Psoas muscle (tissue), 8 donors: ENCODE data around the gene GRM4. TPM values are rescaled to one million over a fixed set of nuclear protein-coding genes. Genes with fewer than 3 reads are reported as not detected.

Source experiments
- ATAC-seq, 4 donors: fragments of 200-7000 bp; cut with Tn5 transposase; one replicate each; pipeline ENCODE4 v1.9.1; 2020; ENCODE audit warnings: moderate library complexity in 3 of 4, mild to moderate bottlenecking in 2 of 4
- DNase-seq, 2 donors: peaks; one replicate each; pipeline ENCODE4 v3.0.0-alpha.2; 2020
- H3K27ac ChIP-seq: fragments of 200-600 bp; one replicate; pipeline ENCODE4 v1.8.0; 2022
- H3K27me3 ChIP-seq, 3 donors: fragments of 200-600 bp in 1 of 3; one replicate each; pipeline versions ENCODE4 v1.6.1 to v1.8.0; 2013 to 2022; ENCODE audit warnings: low read length in 2 of 3, mild to moderate bottlenecking in 2 of 3, moderate library complexity in 1 of 3; ENCODE audit not compliant: insufficient read depth in 3 of 3
- H3K36me3 ChIP-seq, 2 donors: fragments of 200-600 bp in 1 of 2; one replicate each; pipeline versions ENCODE4 v1.6.1 to v1.8.0; 2013 to 2022; ENCODE audit warnings: low read depth in 1 of 2, mild to moderate bottlenecking in 1 of 2, moderate library complexity in 1 of 2; ENCODE audit not compliant: insufficient read depth in 1 of 2
- H3K4me1 ChIP-seq: fragments of 200-600 bp; one replicate; pipeline ENCODE4 v1.8.0; 2022
- H3K4me3 ChIP-seq: fragments of 200-600 bp; one replicate; pipeline ENCODE4 v1.8.0; 2022; ENCODE audit warnings: mild to moderate bottlenecking
- H3K9me3 ChIP-seq: fragments of 200-600 bp; one replicate; pipeline ENCODE4 v1.8.0; 2022
- CTCF ChIP-seq: fragments of 200-600 bp; IDR thresholded peaks from one replicate; pipeline ENCODE4 v1.8.0; 2022; ENCODE audit warnings: antibody characterized with exemption
- WGBS, 3 donors: extraction: QIAGEN DNeasy Blood & Tissue Kit; methylation state at CpG; one replicate each; pipeline versions ENCODE4 v1.1.6 to v1.1.7; 2013; 5-methylcytosine and 5-hydroxymethylcytosine counted together
- intact Hi-C, 2 donors: fragments of 100-400 bp; cut with DNase I; formaldehyde crosslinking; loops; one replicate each; pipeline versions ENCODE4 v1.11.0 to v1.14.2; 2022
- polyA plus RNA-seq, 3 donors: library from polyadenylated mRNA; stranded (reverse); fragments of 200-250 nt; gene quantifications; one replicate each; pipeline ENCODE4 v1.2.3, GENCODE V29; 2013
- total RNA-seq, 4 donors: library from RNA; stranded (reverse); fragmentation: NEBNext Ultra II Directional in 2 of 4; extraction: Animal tissue kit (Norgen Biotek cat#: 25700) in 2 of 4; gene quantifications; one replicate each; pipeline versions ENCODE4 v1.2.1 to v1.2.4, GENCODE V29; 2021 to 2023
- donor health status: healthy with polysubstance abuse.
- donor health status: DM: no; HTN: no; CAD: no; lungs with moderate emphysema.
- donor health status: Bipolar disorder and iron deficiency.
- donor health status: healthy.
- donor health status: DM: yes; HTN: yes; CAD: no.
- donor health status: DM: no; HTN: no; CAD: no.
- donor health status: DM: no; HTN: no; CAD: no.
- donor health status: DM: yes; HTN: yes; CAD: no.

The GRM4 gene
- total and polyA plus RNA-seq, 7 donors = 0.07 to 0.39 (median 0.14) TPM; not detected in 4

GRCh38 chr6:33997265-33997664 lies 148.6 kb downstream of the GRM4 start:
- intact Hi-C loops = no loop called here
- WGBS, 3 donors = 81 to 82% (median 82%) methylated on average over 1 of the region's 1 CpG
- Histone ChIP-seq H3K9me3 (no peaks in the 10 kb centered on the region), H3K36me3 (no peaks in the 10 kb centered on the region), H3K27ac (no peak overlapping the region), H3K4me3 (no peak overlapping the region), H3K4me1 (no peaks in the 10 kb centered on the region), H3K27me3 (peaks cover 0 to 29% (median 10%) of the 10 kb centered on the region in 3 donors)
- ATAC-seq = no peak
- no peak for DNase-seq
- no peak for TF ChIP-seq CTCF

GRCh38 chr6:33996120-33996475 lies 149.8 kb downstream of the GRM4 start:
- intact Hi-C loops = no loop called here
- ATAC-seq (no peak), DNase-seq (no peak)
- Histone ChIP-seq H3K27me3 (peaks cover 0 to 27% (median 8%) of the 10 kb centered on the region in 3 donors), H3K9me3 (no peaks in the 10 kb centered on the region), H3K4me3 (no peak overlapping the region), H3K4me1 (no peaks in the 10 kb centered on the region), H3K36me3 (no peaks in the 10 kb centered on the region), H3K27ac (no peak overlapping the region)
- 42 to 49% (median 42%) methylated on average over 5 of the region's 5 CpGs for WGBS, 3 donors
- no peak for TF ChIP-seq CTCF

- Histone ChIP-seq H3K27me3 (peaks cover 0 to 31% (median 6%) of the 10 kb centered on the region in 3 donors), H3K4me3 (no peak overlapping the region), H3K36me3 (no peaks in the 10 kb centered on the region), H3K4me1 (no peaks in the 10 kb centered on the region), H3K27ac (no peak overlapping the region), H3K9me3 (no peaks in the 10 kb centered on the region)
- DNase-seq (no peak), ATAC-seq (no peak)
- intact Hi-C loops = no loop called here
- TF ChIP-seq CTCF = no peak
- WGBS, 3 donors = 53 to 56% (median 54%) methylated on average over 9 of the region's 9 CpGs
These were observed 150.4 kb downstream of the GRM4 start for GRCh38 chr6:33995309-33996119.

GRCh38 chr6:33994472-33995308 lies 151.2 kb downstream of the GRM4 start:
- TF ChIP-seq CTCF = no peak
- intact Hi-C loops = no loop called here
- DNase-seq (no peak), ATAC-seq (no peak)
- Histone ChIP-seq H3K27me3 (peaks cover 0 to 36% (median 6%) of the 10 kb centered on the region in 3 donors), H3K9me3 (no peaks in the 10 kb centered on the region), H3K4me1 (no peaks in the 10 kb centered on the region), H3K27ac (no peak overlapping the region), H3K4me3 (no peak overlapping the region), H3K36me3 (no peaks in the 10 kb centered on the region)
- 79% methylated on average over 12 of the region's 12 CpGs for WGBS, 3 donors
